Small intestine (tissue), 7 donors: ENCODE results near the gene NRCAM. TPM values are rescaled to one million over a fixed set of nuclear protein-coding genes. Genes with fewer than 3 reads are reported as not detected.
"Not testable (repeated sequence)": the region's sequence is repeated elsewhere in the genome, so short reads cannot be mapped to it uniquely, and the experiment has no call there.

Source experiments
- DNase-seq, 2 donors: peaks; one replicate each; pipeline versions ENCODE4 v3.0.0 to v3.0.0-alpha.2; 2013
- FAIRE-seq: peaks from 2 replicates; lab custom pipeline; 2012; peaks lifted over from hg19 to GRCh38; lab: Jason Lieb, UNC
- H3K27ac ChIP-seq, 3 donors: one replicate each; pipeline ENCODE4 v1.5.1; 2013; ENCODE audit warnings: low read length in 2 of 3, mild to moderate bottlenecking in 2 of 3, control low read depth in 1 of 3, inconsistent platforms in 1 of 3, low read depth in 1 of 3, moderate library complexity in 1 of 3
- H3K27me3 ChIP-seq, 3 donors: one replicate each; pipeline ENCODE4 v1.6.1; 2013; ENCODE audit warnings: low read length in 3 of 3, inconsistent platforms in 1 of 3; ENCODE audit not compliant: control insufficient read depth in 3 of 3, insufficient read depth in 3 of 3
- H3K36me3 ChIP-seq, 3 donors: one replicate each; pipeline ENCODE4 v1.6.1; 2013; ENCODE audit warnings: low read length in 3 of 3, inconsistent platforms in 1 of 3, low read depth in 1 of 3, mild to moderate bottlenecking in 1 of 3, moderate library complexity in 1 of 3; ENCODE audit not compliant: control insufficient read depth in 3 of 3, insufficient read depth in 2 of 3
- H3K4me1 ChIP-seq, 3 donors: one replicate each; pipeline ENCODE4 v1.6.1; 2013; ENCODE audit warnings: low read length in 2 of 3, inconsistent platforms in 1 of 3, low read depth in 1 of 3, mild to moderate bottlenecking in 1 of 3, moderate library complexity in 1 of 3; ENCODE audit not compliant: control insufficient read depth in 3 of 3, insufficient read depth in 2 of 3
- H3K4me3 ChIP-seq, 3 donors: one replicate each; pipeline ENCODE4 v1.5.1; 2013; ENCODE audit warnings: low read length in 3 of 3, control low read depth in 1 of 3, inconsistent platforms in 1 of 3, low read depth in 1 of 3, mild to moderate bottlenecking in 1 of 3, moderate library complexity in 1 of 3
- H3K9me3 ChIP-seq, 2 donors: one replicate each; pipeline ENCODE4 v1.6.1; 2013; ENCODE audit warnings: low read depth in 1 of 2, low read length in 1 of 2; ENCODE audit not compliant: control insufficient read depth in 2 of 2, insufficient read depth in 1 of 2
- WGBS, 3 donors: extraction: QIAGEN DNeasy Blood & Tissue Kit; methylation state at CpG; one replicate each; pipeline ENCODE4 v1.1.7; 2013; 5-methylcytosine and 5-hydroxymethylcytosine counted together
- polyA plus RNA-seq, 4 donors: library from polyadenylated mRNA; stranded (reverse) in 3 of 4; unstranded in 1 of 4; fragments of 200-250 nt in 3 of 4; fragments of 120-200 nt in 1 of 4; gene quantifications; one replicate each; pipeline versions ENCODE4 v1.2.1 to v1.2.3, GENCODE V29; 2013
- donor health status: healthy with polysubstance abuse.
- donor health status: control.
- donor health status: control.
- donor health status: Bipolar disorder and iron deficiency.
- donor health status: healthy.

The NRCAM gene
- polyA plus RNA-seq, 4 donors, result 0.27 to 6.8 (median 1.4) TPM

- FAIRE-seq, result no peak
Measured at GRCh38 chr7:108261560-108262255, 194.5 kb downstream of the NRCAM start.

GRCh38 chr7:108259447-108259846, 196.8 kb downstream of the NRCAM start:
- not testable (repeated sequence) for H3K4me3 ChIP-seq, H3K36me3 ChIP-seq, H3K9me3 ChIP-seq, H3K4me1 ChIP-seq, H3K27ac ChIP-seq, DNase-seq, H3K27me3 ChIP-seq, FAIRE-seq
- 94 to 98% (median 96%) methylated on average over 3 of the region's 3 CpGs for WGBS, 3 donors

More at GRCh38 chr7:108261560-108262255, 194.5 kb downstream of the NRCAM start:
- Histone ChIP-seq H3K27me3 (no peaks in the 10 kb centered on the region), H3K4me3 (no peak overlapping the region), H3K27ac (no peak overlapping the region), H3K4me1 (peaks cover 0 to 9% (median 0%) of the 10 kb centered on the region in 3 donors), H3K36me3 (no peaks in the 10 kb centered on the region), H3K9me3 (no peaks in the 10 kb centered on the region)
- DNase-seq, result no peak
- 59 to 79% (median 64%) methylated on average over 1 of the region's 1 CpG for WGBS, 3 donors

DNA sequence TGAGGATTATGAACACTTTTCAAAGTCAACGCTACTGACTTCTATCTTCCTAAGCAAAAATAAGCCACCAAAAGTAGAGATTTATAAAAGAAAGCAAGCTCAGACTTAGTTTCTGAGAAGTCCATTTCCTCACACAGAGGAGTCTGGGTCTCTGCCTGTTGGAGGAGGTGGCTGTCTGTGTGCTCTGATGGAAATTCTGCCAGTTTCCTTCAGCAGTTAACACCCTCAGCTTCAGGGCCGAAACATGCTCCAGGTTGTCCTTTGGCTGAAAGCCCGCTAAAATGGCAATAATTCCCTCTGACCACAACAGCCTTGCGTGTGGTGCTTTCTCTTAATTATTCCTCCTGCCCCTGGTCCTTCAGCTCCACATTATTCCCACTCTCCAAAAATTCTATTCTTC, 198.3 kb downstream of the NRCAM start:
- 94 to 97% (median 94%) methylated on average over 4 of the region's 4 CpGs for WGBS, 3 donors
- DNase-seq (no peak), FAIRE-seq (no peak)
- Histone ChIP-seq H3K4me3 (no peak overlapping the region), H3K27me3 (no peaks in the 10 kb centered on the region), H3K27ac (no peak overlapping the region), H3K9me3 (no peaks in the 10 kb centered on the region), H3K4me1 (peaks cover 0 to 3% (median 0%) of the 10 kb centered on the region in 3 donors), H3K36me3 (no peaks in the 10 kb centered on the region)

- 91 to 99% (median 94%) methylated on average over 2 of the region's 2 CpGs for WGBS, 3 donors
- FAIRE-seq, result peak; percentile 15
Measured at GRCh38 chr7:108254259-108254658, 202.0 kb downstream of the NRCAM start.

DNA sequence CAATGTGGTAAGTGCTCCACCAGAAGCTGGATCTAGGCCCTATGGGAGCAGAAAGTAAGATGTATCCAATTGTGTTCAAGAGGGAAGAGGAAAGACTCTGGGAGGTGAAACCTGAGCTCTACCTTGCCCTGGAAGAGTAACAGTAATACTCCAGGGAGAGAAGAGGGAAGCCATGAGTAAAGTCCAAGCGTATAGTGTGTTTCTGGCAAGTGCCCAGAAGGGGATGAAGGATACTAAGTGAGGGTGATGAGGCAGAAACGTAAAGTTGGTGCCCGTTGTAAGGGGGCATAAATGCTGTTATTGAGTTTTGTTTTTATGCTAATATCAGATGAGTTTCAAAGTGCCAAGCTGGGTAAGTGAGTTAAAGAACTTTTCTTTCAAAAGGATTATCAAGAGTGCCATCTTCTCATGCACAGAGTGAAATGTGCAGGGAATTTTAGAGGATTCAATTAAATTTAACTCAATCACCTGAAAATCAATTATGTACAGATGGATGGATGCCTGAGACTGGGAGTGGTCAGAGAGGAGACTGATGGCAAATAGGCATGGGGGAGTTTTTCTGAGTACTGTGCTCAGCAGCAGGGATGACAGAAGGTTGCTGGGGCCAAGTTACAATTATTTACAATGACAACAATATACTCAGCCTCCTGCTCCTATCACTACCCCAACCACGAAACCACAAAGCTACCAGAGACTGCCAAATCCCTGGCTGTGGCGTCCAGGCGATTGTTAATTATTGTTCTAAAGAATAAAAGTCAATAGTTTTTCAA, 202.8 kb downstream of the NRCAM start:
- no peaks in the 10 kb centered on the region for H3K27me3 ChIP-seq
- FAIRE-seq, result no peak
- H3K27ac ChIP-seq, result no peak overlapping the region
- peaks cover 0 to 5% (median 0%) of the 10 kb centered on the region in 3 donors for H3K4me1 ChIP-seq
- no peaks in the 10 kb centered on the region for H3K9me3 ChIP-seq
- 70 to 78% (median 78%) methylated on average over 6 of the region's 6 CpGs for WGBS, 3 donors
- H3K4me3 ChIP-seq, result no peak overlapping the region
- no peaks in the 10 kb centered on the region for H3K36me3 ChIP-seq
- DNase-seq, result no peak

More at GRCh38 chr7:108254259-108254658, 202.0 kb downstream of the NRCAM start:
- Histone ChIP-seq H3K9me3 (no peaks in the 10 kb centered on the region), H3K27ac (no peak overlapping the region), H3K4me3 (no peak overlapping the region), H3K36me3 (no peaks in the 10 kb centered on the region), H3K27me3 (no peaks in the 10 kb centered on the region), H3K4me1 (peaks cover 0 to 5% (median 0%) of the 10 kb centered on the region in 3 donors)
- no peak for DNase-seq

DNA sequence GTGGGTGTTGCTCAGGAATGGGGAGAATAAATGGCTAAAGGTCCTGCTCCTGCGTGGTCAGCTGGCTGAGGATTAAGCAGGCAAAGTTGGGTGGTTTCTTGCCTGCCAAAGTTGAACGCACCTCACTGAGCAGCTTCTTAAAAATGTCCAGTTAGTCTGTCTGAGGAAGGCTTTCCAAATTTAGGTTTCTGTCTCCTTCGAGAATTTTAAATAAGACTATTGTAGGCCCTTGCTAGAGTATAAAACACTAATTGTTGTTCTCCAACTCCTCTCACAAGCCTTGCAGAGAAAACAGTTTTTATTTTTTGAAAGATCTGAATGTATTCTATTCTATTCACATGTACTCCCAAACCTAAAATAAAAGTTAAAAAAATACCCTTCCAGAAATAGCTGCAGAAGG, 204.1 kb downstream of the NRCAM start:
- Histone ChIP-seq H3K27ac (no peak overlapping the region), H3K4me3 (no peak overlapping the region), H3K4me1 (peaks cover 0 to 5% (median 0%) of the 10 kb centered on the region in 3 donors), H3K27me3 (no peaks in the 10 kb centered on the region), H3K9me3 (no peaks in the 10 kb centered on the region), H3K36me3 (no peaks in the 10 kb centered on the region)
- DNase-seq (no peak), FAIRE-seq (no peak)
- 85 to 91% (median 86%) methylated on average over 3 of the region's 3 CpGs for WGBS, 3 donors

DNA sequence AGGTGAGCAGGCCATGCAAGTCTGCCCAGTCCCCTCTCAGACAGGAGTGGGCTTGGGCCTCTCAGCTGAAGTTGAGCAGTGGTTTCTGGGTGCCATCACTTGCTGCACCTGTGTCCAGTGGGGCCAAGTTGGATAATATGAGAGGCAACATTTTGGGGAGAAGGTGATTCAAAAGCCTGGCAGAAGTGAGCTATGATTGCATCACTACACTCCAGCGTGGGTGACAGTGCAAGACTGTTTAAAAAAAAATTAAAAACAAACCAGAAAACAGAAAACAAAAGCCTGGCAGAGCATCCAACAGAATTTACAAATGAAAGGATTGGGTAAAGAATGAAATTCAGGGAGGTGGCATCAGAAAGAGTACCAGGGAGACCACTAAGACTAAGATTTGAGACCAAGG, 204.5 kb downstream of the NRCAM start:
- H3K9me3 ChIP-seq, result no peaks in the 10 kb centered on the region
- FAIRE-seq (no peak), DNase-seq (no peak)
- WGBS, 3 donors, result 49 to 63% (median 53%) methylated on average over 1 of the region's 1 CpG
- no peak overlapping the region for H3K4me3 ChIP-seq
- H3K4me1 ChIP-seq, result peaks cover 0 to 5% (median 0%) of the 10 kb centered on the region in 3 donors
- no peaks in the 10 kb centered on the region for H3K27me3 ChIP-seq
- no peak overlapping the region for H3K27ac ChIP-seq
- no peaks in the 10 kb centered on the region for H3K36me3 ChIP-seq

GRCh38 chr7:108249453-108249852, 206.8 kb downstream of the NRCAM start:
- no peaks in the 10 kb centered on the region for H3K36me3 ChIP-seq
- H3K4me3 ChIP-seq, result no peak overlapping the region
- 12 to 53% (median 25%) methylated on average over 1 of the region's 1 CpG for WGBS, 3 donors
- H3K27me3 ChIP-seq, result no peaks in the 10 kb centered on the region
- DNase-seq (no peak), FAIRE-seq (no peak)
- peaks cover 0 to 9% (median 0%) of the 10 kb centered on the region in 3 donors for H3K4me1 ChIP-seq
- H3K27ac ChIP-seq, result no peak overlapping the region
- no peaks in the 10 kb centered on the region for H3K9me3 ChIP-seq
